Measurements from ENCODE around the gene STIL.

Gene STIL

GRCh38 chr1:47333578-47333921 is 19.6 kb upstream of the STIL start, which contains the start of gene CMPK1:
Gene CMPK1 (plus strand): TSS chr1:47333790. CDS start chr1:47333946, 156 bp downstream.
- H3K4me3 ChIP-seq (ENCODE audit: low read depth, low read length) = peak within 1 kb of the TSS; percentile 88
- no peak; the same call in 1 of the 2 replicates for TF ChIP-seq MAX (IDR thresholded peaks at IDR 0.05; ENCODE audit: low read depth, low read length)
- peak; percentile 19; the same call in 1 of the 2 replicates for TF ChIP-seq MYC (IDR thresholded peaks at IDR 0.05; ENCODE audit: low read depth, low read length)
- TF ChIP-seq POLR2A (IDR thresholded peaks at IDR 0.05; ENCODE audit: extremely low read depth, insufficient read length) = peak; percentile 62
- peak; percentile 22 for TF ChIP-seq CTCF (IDR thresholded peaks at IDR 0.05; ENCODE audit: low read depth, low read length)
- peak; percentile 92 for DNase-seq (ENCODE audit: low read depth)

GRCh38 chr1:47332779-47333577 is 19.0 kb upstream of the STIL start:
- no peak for TF ChIP-seq CTCF (IDR thresholded peaks at IDR 0.05; ENCODE audit: low read depth, low read length)
- TF ChIP-seq MAX (IDR thresholded peaks at IDR 0.05; ENCODE audit: low read depth, low read length) = no peak
- TF ChIP-seq MYC (IDR thresholded peaks at IDR 0.05; ENCODE audit: low read depth, low read length) = no peak
- TF ChIP-seq POLR2A (IDR thresholded peaks at IDR 0.05; ENCODE audit: extremely low read depth, insufficient read length) = no peak
- DNase-seq (ENCODE audit: low read depth) = no peak
- peak overlapping the region; percentile 88 for H3K4me3 ChIP-seq (ENCODE audit: low read depth, low read length)

GRCh38 chr1:47331875-47332274 is 17.9 kb upstream of the STIL start:
- TF ChIP-seq POLR2A (IDR thresholded peaks at IDR 0.05; ENCODE audit: extremely low read depth, insufficient read length) (no peak), MAX (IDR thresholded peaks at IDR 0.05; ENCODE audit: low read depth, low read length) (no peak), CTCF (IDR thresholded peaks at IDR 0.05; ENCODE audit: low read depth, low read length) (no peak), MYC (IDR thresholded peaks at IDR 0.05; ENCODE audit: low read depth, low read length) (no peak)
- H3K4me3 ChIP-seq (ENCODE audit: low read depth, low read length) = no peak overlapping the region
- DNase-seq (ENCODE audit: low read depth) = no peak

DNA sequence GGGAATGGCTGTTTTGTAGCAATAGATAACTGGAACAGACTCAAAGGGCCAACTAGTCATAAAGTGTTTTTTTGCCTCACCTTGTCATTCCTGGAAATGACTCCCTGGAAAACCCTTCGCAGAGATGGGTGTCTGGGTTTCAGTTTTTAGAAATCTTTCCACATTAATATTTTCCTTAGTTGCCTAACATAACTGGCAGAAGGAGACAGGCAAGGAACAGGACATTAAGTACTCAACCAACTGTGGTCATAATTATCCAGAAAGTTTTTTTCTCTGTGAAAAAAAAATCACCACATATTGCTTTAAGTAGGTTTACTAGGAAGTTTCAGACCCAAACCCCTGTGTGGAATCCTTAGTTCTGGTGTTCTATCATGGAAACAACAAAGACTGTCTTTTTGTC is 16.3 kb upstream of the STIL start:
- H3K4me3 ChIP-seq (ENCODE audit: low read depth, low read length) = no peak overlapping the region
- no peak for DNase-seq (ENCODE audit: low read depth)
- TF ChIP-seq CTCF (IDR thresholded peaks at IDR 0.05; ENCODE audit: low read depth, low read length) = no peak
- no peak for TF ChIP-seq POLR2A (IDR thresholded peaks at IDR 0.05; ENCODE audit: extremely low read depth, insufficient read length)
- no peak for TF ChIP-seq MYC (IDR thresholded peaks at IDR 0.05; ENCODE audit: low read depth, low read length)
- no peak for TF ChIP-seq MAX (IDR thresholded peaks at IDR 0.05; ENCODE audit: low read depth, low read length)

- TF ChIP-seq CTCF (IDR thresholded peaks at IDR 0.05; ENCODE audit: low read depth, low read length) (no peak), MYC (IDR thresholded peaks at IDR 0.05; ENCODE audit: low read depth, low read length) (no peak), POLR2A (IDR thresholded peaks at IDR 0.05; ENCODE audit: extremely low read depth, insufficient read length) (no peak), MAX (IDR thresholded peaks at IDR 0.05; ENCODE audit: low read depth, low read length) (no peak)
- DNase-seq (ENCODE audit: low read depth) = no peak
- no peak overlapping the region for H3K4me3 ChIP-seq (ENCODE audit: low read depth, low read length)
Measured at GRCh38 chr1:47328992-47329391, 15.0 kb upstream of the STIL start.
